Measurements from ENCODE around the gene NEGR1.

NEGR1 gene

GRCh38 chr1:71399594-71399993 is 882.7 kb downstream of the NEGR1 start:
- no peak for DNase-seq (ENCODE audit: low read depth in 2 of 2, low spot score in 1 of 2)

GRCh38 chr1:71393301-71393700 is 889.0 kb downstream of the NEGR1 start:
- no peak for DNase-seq (ENCODE audit: low read depth in 2 of 2, low spot score in 1 of 2)

GRCh38 chr1:71390518-71390917 is 891.8 kb downstream of the NEGR1 start:
- no peak for DNase-seq (ENCODE audit: low read depth in 2 of 2, low spot score in 1 of 2)

- no peak for DNase-seq (ENCODE audit: low read depth in 2 of 2, low spot score in 1 of 2)
These were observed 904.5 kb downstream of the NEGR1 start for GRCh38 chr1:71377886-71378285.

- DNase-seq (ENCODE audit: low read depth in 2 of 2, low spot score in 1 of 2) = no peak
These were observed 909.8 kb downstream of the NEGR1 start for GRCh38 chr1:71372496-71372895.

GRCh38 chr1:71371581-71371980 is 910.8 kb downstream of the NEGR1 start:
- DNase-seq (ENCODE audit: low read depth in 2 of 2, low spot score in 1 of 2) = no peak

GRCh38 chr1:71364236-71364635 is 918.1 kb downstream of the NEGR1 start:
- no peak for DNase-seq (ENCODE audit: low read depth in 2 of 2, low spot score in 1 of 2)

GRCh38 chr1:71362691-71363090 is 919.6 kb downstream of the NEGR1 start:
- DNase-seq (ENCODE audit: low read depth in 2 of 2, low spot score in 1 of 2) = no peak

GRCh38 chr1:71362076-71362475 is 920.3 kb downstream of the NEGR1 start:
- DNase-seq (ENCODE audit: low read depth in 2 of 2, low spot score in 1 of 2) = no peak

- DNase-seq (ENCODE audit: low read depth in 2 of 2, low spot score in 1 of 2) = no peak
These were observed 924.6 kb downstream of the NEGR1 start for GRCh38 chr1:71357708-71358107.

GRCh38 chr1:71351438-71351837 is 930.9 kb downstream of the NEGR1 start:
- no peak for DNase-seq (ENCODE audit: low read depth in 2 of 2, low spot score in 1 of 2)

- no peak for DNase-seq (ENCODE audit: low read depth in 2 of 2, low spot score in 1 of 2)
These were observed 931.5 kb downstream of the NEGR1 start for GRCh38 chr1:71350805-71351204.

- DNase-seq (ENCODE audit: low read depth in 2 of 2, low spot score in 1 of 2) = no peak
These were observed 932.0 kb downstream of the NEGR1 start for GRCh38 chr1:71350330-71350729.
